SK-N-DZ (cell line): ENCODE results near the gene CCIN.
A peak's percentile ranks its signal among the peaks of the same experiment; 100 is the strongest.

Experiments used
- DNase-seq: peaks from one replicate; pipeline ENCODE4 v3.0.0-alpha.2; 2015; ENCODE audit warnings: low spot score

CCIN gene

GRCh38 chr9:36189976-36190375, 20.8 kb downstream of the CCIN start:
- peak; percentile 42 for DNase-seq

- DNase-seq: peak; percentile 99
These were observed 21.5 kb downstream of the CCIN start, which contains the start of gene CLTA for GRCh38 chr9:36190388-36191289. Gene CLTA (plus strand): TSS chr9:36190921. CDS start chr9:36191057, 136 bp downstream.

GRCh38 chr9:36191290-36191645, 22.1 kb downstream of the CCIN start:
- peak; percentile 21 for DNase-seq

GRCh38 chr9:36191686-36192085, 22.5 kb downstream of the CCIN start:
- no peak for DNase-seq

GRCh38 chr9:36192196-36192595, 23.0 kb downstream of the CCIN start:
- DNase-seq: no peak

- DNase-seq: no peak
These were observed 23.8 kb downstream of the CCIN start for GRCh38 chr9:36193023-36193422.

- DNase-seq: no peak
These were observed 25.3 kb downstream of the CCIN start for GRCh38 chr9:36194326-36195000.

- no peak for DNase-seq
These were observed 35.8 kb downstream of the CCIN start for GRCh38 chr9:36204906-36205547.

GRCh38 chr9:36207016-36207415, 37.8 kb downstream of the CCIN start:
- no peak for DNase-seq

- no peak for DNase-seq
These were observed 38.4 kb downstream of the CCIN start for GRCh38 chr9:36207546-36208012.

GRCh38 chr9:36208521-36209253, 39.5 kb downstream of the CCIN start:
- DNase-seq: no peak

GRCh38 chr9:36210722-36211121, 41.5 kb downstream of the CCIN start:
- no peak for DNase-seq

GRCh38 chr9:36211510-36211909, 42.3 kb downstream of the CCIN start:
- no peak for DNase-seq

GRCh38 chr9:36213387-36213786, 44.2 kb downstream of the CCIN start:
- DNase-seq: no peak

- no peak for DNase-seq
These were observed 44.8 kb downstream of the CCIN start for GRCh38 chr9:36213989-36214388.

- no peak for DNase-seq
These were observed 45.4 kb downstream of the CCIN start for GRCh38 chr9:36214571-36214970.

- no peak for DNase-seq
These were observed 48.2 kb downstream of the CCIN start for GRCh38 chr9:36217256-36217968.

GRCh38 chr9:36218011-36218410, 48.8 kb downstream of the CCIN start:
- no peak for DNase-seq

- no peak for DNase-seq
These were observed 49.3 kb downstream of the CCIN start for GRCh38 chr9:36218411-36218901.
